Islet of Langerhans (tissue), 1 donor: ENCODE data around the gene LAMC1.
"Not testable (repeated sequence)": the region's sequence is repeated elsewhere in the genome, so short reads cannot be mapped to it uniquely, and the experiment has no call there.

Experiments used
- FAIRE-seq: peaks from one replicate; lab custom pipeline; 2011; peaks lifted over from hg19 to GRCh38; lab: Jason Lieb, UNC

The LAMC1 gene

GRCh38 chr1:183043872-183044854, 20.9 kb downstream of the LAMC1 start:
- no peak for FAIRE-seq

GRCh38 chr1:183044893-183045649, 21.9 kb downstream of the LAMC1 start:
- no peak for FAIRE-seq

- no peak for FAIRE-seq
Measured at GRCh38 chr1:183048087-183049085, 25.2 kb downstream of the LAMC1 start.

GRCh38 chr1:183051546-183051945, 28.3 kb downstream of the LAMC1 start:
- no peak for FAIRE-seq

- no peak for FAIRE-seq
Measured at GRCh38 chr1:183052861-183053260, 29.6 kb downstream of the LAMC1 start.

GRCh38 chr1:183058851-183059502, 35.8 kb downstream of the LAMC1 start:
- FAIRE-seq: no peak

- FAIRE-seq: no peak
Measured at GRCh38 chr1:183061194-183061593, 38.0 kb downstream of the LAMC1 start.

GRCh38 chr1:183063349-183063748, 40.1 kb downstream of the LAMC1 start:
- FAIRE-seq: no peak

- FAIRE-seq: no peak
Measured at GRCh38 chr1:183065168-183065706, 42.0 kb downstream of the LAMC1 start.

- not testable (repeated sequence) for FAIRE-seq
Measured at GRCh38 chr1:183066432-183066831, 43.2 kb downstream of the LAMC1 start.

- no peak for FAIRE-seq
Measured at GRCh38 chr1:183069562-183070216, 46.5 kb downstream of the LAMC1 start.

GRCh38 chr1:183070234-183070922, 47.2 kb downstream of the LAMC1 start:
- no peak for FAIRE-seq

- no peak for FAIRE-seq
Measured at GRCh38 chr1:183070923-183071618, 47.9 kb downstream of the LAMC1 start.

GRCh38 chr1:183072595-183072994, 49.4 kb downstream of the LAMC1 start:
- FAIRE-seq: not testable (repeated sequence)

GRCh38 chr1:183073320-183073719, 50.1 kb downstream of the LAMC1 start:
- no peak for FAIRE-seq

GRCh38 chr1:183074215-183074614, 51.0 kb downstream of the LAMC1 start:
- FAIRE-seq: peak; percentile 47

GRCh38 chr1:183075861-183076260, 52.6 kb downstream of the LAMC1 start:
- no peak for FAIRE-seq

GRCh38 chr1:183077097-183077496, 53.9 kb downstream of the LAMC1 start:
- no peak for FAIRE-seq

- no peak for FAIRE-seq
Measured at GRCh38 chr1:183079712-183080388, 56.6 kb downstream of the LAMC1 start.
